Spinal cord (tissue), 10 donors: ENCODE results near the gene MNT. TPM values are rescaled to one million over a fixed set of nuclear protein-coding genes. Genes with fewer than 3 reads are reported as not detected.
A peak's percentile ranks its signal among the peaks of the same experiment; 100 is the strongest.

Experiments used
- DNase-seq, 6 donors: peaks; one replicate each; pipeline versions ENCODE4 v3.0.0 to v3.0.0-alpha.2; 2013 to 2015; ENCODE audit warnings: low spot score in 6 of 6, low read depth in 4 of 6
- H3K27ac ChIP-seq: one replicate; pipeline ENCODE4 v1.5.1; 2013; ENCODE audit warnings: low read depth, low read length, control low read depth
- H3K27me3 ChIP-seq: one replicate; pipeline ENCODE4 v1.6.1; 2013; ENCODE audit warnings: low read length; ENCODE audit not compliant: control insufficient read depth, insufficient read depth
- H3K36me3 ChIP-seq: one replicate; pipeline ENCODE4 v1.6.1; 2013; ENCODE audit warnings: low read length; ENCODE audit not compliant: control insufficient read depth, insufficient read depth
- H3K4me1 ChIP-seq: one replicate; pipeline ENCODE4 v1.6.1; 2013; ENCODE audit warnings: low read length; ENCODE audit not compliant: control insufficient read depth, insufficient read depth
- H3K4me3 ChIP-seq: one replicate; pipeline ENCODE4 v1.5.1; 2013; ENCODE audit warnings: low read depth, low read length, control low read depth
- H3K9me3 ChIP-seq: one replicate; pipeline ENCODE4 v1.6.1; 2013; ENCODE audit warnings: low read length; ENCODE audit not compliant: control insufficient read depth, insufficient read depth
- WGBS: methylation state at CpG from one replicate; pipeline ENCODE4 v1.1.5; 2013; ENCODE audit warnings: missing lambda C conversion rate; ENCODE audit not compliant: insufficient coverage; 5-methylcytosine and 5-hydroxymethylcytosine counted together
- polyA plus RNA-seq, 2 donors: library from polyadenylated mRNA; unstranded; fragments of 120-200 nt; gene quantifications; one replicate each; pipeline ENCODE4 v1.2.1, GENCODE V29; 2013; ENCODE audit not compliant: insufficient read length in 2 of 2
- total RNA-seq, 2 donors: library from RNA; depleted of rRNA in 1 of 2; stranded (reverse); fragments of 120-200 nt in 1 of 2; fragments of >200 nt in 1 of 2; gene quantifications; one replicate each; pipeline versions ENCODE4 v1.2.3 to v1.2.4, GENCODE V29; 2013 to 2014
- donor health status: healthy.

The MNT gene
- total and polyA plus RNA-seq, 4 donors: 6.2 to 34.0 (median 20.0) TPM

DNA sequence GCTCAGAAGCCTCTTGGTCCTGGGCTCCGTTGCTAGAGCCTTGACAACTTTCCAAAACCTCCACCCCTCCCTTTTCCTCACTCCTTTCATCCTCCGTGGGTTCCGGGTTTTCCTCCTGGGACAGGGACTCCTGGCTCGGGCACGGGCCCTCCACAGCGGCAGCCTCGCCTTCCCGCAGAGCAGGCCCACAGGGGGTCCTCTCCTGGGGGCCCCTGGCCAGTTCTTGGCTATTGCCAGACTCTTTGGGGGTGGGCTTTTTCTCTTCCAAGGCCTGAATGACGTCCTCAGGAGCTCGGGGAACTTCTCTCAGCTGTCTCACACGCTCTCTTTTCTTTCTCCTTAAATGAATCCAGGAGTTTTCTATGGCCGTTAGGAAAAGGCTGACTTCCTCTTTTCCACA is 19.3 kb upstream of the MNT start:
- peak in 1 of 6 donors; percentile 55 for DNase-seq
- H3K27me3 ChIP-seq: no peaks in the 10 kb centered on the region
- peaks cover 34% of the 10 kb centered on the region for H3K4me1 ChIP-seq
- H3K4me3 ChIP-seq: no peak overlapping the region
- no peaks in the 10 kb centered on the region for H3K9me3 ChIP-seq
- peaks cover 20% of the 10 kb centered on the region for H3K36me3 ChIP-seq
- H3K27ac ChIP-seq: peak overlapping the region; percentile 10
- WGBS: 51% methylated on average over 3 of the region's 12 CpGs

DNA sequence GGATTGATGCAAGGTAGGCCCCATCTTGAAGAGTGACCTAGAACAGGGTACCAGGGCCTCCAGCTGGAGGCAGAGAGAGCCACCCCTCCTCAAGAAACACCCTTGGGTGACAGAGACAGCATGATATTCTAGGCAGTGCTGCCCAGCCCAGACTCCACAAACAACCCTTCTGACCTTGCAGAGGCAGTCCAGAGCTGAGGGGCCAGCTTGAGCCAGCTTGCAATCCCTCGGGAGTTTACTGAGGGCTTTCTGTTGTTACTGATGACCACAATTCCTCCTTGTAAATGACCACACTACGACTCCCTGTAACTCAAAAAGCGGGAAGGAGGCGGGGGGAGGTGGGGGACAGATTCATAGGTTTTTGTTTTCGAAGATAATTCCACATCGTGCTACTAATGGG is 18.6 kb upstream of the MNT start:
- DNase-seq: no peak
- H3K27ac ChIP-seq: no peak overlapping the region

DNA sequence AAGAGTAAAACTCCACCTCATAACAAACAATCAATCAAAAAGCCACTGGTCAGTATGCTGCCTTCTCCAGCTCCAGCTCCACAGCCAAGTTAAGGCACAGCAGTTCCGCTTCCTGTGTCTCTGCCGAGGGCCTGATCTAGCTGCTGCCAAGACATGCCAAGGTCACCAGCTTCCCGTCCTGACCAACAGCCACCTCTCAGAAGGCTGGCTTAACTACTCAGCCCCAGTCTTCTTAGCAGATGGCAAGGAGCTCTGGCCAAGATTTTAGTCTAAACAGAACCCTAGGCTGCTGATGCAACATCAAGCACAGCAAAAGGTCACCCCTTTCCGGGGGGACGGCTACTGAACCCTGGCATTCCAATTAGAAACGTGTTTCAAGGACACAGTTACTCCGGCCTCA is 17.7 kb upstream of the MNT start:
- Histone ChIP-seq H3K9me3 (no peaks in the 10 kb centered on the region), H3K4me3 (no peak overlapping the region), H3K27me3 (no peaks in the 10 kb centered on the region), H3K4me1 (peaks cover 34% of the 10 kb centered on the region), H3K27ac (no peak overlapping the region), H3K36me3 (peaks cover 33% of the 10 kb centered on the region)
- peak in 1 of 6 donors; percentile 25 for DNase-seq
- WGBS: 76% methylated on average over 4 of the region's 7 CpGs

More for the DNA sequence above, 18.6 kb upstream of the MNT start:
- Histone ChIP-seq H3K36me3 (peaks cover 27% of the 10 kb centered on the region), H3K4me1 (peaks cover 34% of the 10 kb centered on the region), H3K4me3 (no peak overlapping the region), H3K27me3 (no peaks in the 10 kb centered on the region), H3K9me3 (no peaks in the 10 kb centered on the region)
- WGBS: no CpG with 5 or more reads among the region's 6 CpGs

DNA sequence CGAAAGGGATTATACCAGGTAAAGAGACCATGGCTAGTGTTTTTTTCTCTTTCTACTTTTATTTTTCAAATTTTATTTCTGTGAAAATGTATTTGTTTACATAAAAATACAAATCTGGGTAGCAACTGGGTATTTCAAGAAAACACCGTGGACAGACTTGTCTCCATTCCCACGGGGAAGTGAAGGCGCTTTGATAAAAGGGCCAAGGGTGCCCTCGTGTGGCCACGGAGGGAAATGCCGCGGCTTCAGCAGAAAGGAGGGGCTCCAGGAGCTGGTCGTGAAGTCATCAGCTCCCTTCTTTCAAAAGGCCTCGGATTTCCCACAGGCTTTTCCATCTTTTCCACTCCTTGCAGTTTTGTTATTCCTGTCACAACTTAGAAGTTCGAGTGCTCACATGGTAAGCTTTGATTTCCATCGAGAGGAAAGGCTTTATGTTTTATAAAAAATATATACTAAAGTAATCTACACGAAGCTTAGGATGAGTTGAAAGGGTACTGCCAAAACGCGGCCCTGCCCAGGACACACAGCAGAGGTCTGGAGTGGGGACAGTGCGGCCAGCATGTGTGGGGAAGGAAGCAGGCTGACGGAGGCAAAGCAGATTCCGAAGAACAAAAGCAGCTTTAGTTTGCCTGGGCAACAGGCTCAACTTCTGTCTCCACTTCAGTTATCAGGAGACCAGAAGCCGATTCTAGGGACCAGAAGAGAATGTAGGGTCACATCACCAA is 15.3 kb upstream of the MNT start:
- Histone ChIP-seq H3K27me3 (no peaks in the 10 kb centered on the region), H3K4me1 (peaks cover 48% of the 10 kb centered on the region), H3K27ac (peak overlapping the region; percentile 59), H3K9me3 (no peaks in the 10 kb centered on the region), H3K4me3 (no peak overlapping the region), H3K36me3 (peaks cover 41% of the 10 kb centered on the region)
- WGBS: 11% methylated on average over 12 of the region's 19 CpGs
- DNase-seq: peak in 5 of 6 donors; percentile 83 to 97 (median 89)

GRCh38 chr17:2415081-2415480 is 14.2 kb upstream of the MNT start:
- H3K4me1 ChIP-seq: peaks cover 42% of the 10 kb centered on the region
- 97% methylated on average over 7 of the region's 9 CpGs for WGBS
- no peak for DNase-seq
- no peak overlapping the region for H3K4me3 ChIP-seq
- no peaks in the 10 kb centered on the region for H3K27me3 ChIP-seq
- H3K9me3 ChIP-seq: no peaks in the 10 kb centered on the region
- no peak overlapping the region for H3K27ac ChIP-seq
- peaks cover 42% of the 10 kb centered on the region for H3K36me3 ChIP-seq

DNA sequence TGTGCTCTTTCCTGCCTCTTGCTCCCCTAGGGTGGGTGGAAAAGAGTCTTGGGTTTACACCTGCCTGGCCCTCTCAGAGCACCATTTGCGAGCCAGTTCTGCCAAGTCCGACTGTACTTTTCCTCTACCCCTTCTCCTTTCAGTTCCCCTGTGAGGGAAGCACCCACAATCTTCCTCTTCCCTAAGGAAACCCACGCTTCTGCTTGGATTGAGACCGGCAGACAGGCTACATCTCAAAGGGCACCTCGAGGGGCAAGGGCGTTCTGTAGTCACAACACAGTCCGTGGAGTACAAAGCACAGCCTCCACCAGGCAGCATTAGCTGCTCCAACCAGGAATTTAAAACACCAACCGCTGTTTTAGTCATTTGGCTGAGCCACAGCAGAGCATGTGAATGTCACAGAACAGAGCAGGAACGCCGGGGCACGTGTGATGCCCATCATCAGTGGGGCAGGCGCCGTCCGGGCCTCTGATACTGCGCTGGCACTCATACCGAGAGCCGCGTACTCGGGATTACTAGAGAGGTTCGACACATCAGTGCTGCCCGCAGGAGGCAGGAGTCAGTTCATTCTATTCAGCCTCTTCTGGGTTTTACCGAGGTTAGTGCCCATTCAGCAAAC is 13.7 kb upstream of the MNT start:
- Histone ChIP-seq H3K4me3 (no peak overlapping the region), H3K4me1 (peaks cover 37% of the 10 kb centered on the region), H3K9me3 (no peaks in the 10 kb centered on the region), H3K27ac (no peak overlapping the region), H3K27me3 (no peaks in the 10 kb centered on the region), H3K36me3 (peaks cover 36% of the 10 kb centered on the region)
- no peak for DNase-seq
- WGBS: 95% methylated on average over 22 of the region's 22 CpGs

- Histone ChIP-seq H3K4me3 (no peak overlapping the region), H3K27ac (peak overlapping the region; percentile 57), H3K27me3 (no peaks in the 10 kb centered on the region), H3K36me3 (peaks cover 27% of the 10 kb centered on the region), H3K4me1 (peaks cover 25% of the 10 kb centered on the region), H3K9me3 (no peaks in the 10 kb centered on the region)
- 7% methylated on average over 1 of the region's 2 CpGs for WGBS
- DNase-seq: peak in 3 of 6 donors; percentile 45 to 88 (median 64)
Observed at GRCh38 chr17:2412561-2413021, 11.7 kb upstream of the MNT start.

DNA sequence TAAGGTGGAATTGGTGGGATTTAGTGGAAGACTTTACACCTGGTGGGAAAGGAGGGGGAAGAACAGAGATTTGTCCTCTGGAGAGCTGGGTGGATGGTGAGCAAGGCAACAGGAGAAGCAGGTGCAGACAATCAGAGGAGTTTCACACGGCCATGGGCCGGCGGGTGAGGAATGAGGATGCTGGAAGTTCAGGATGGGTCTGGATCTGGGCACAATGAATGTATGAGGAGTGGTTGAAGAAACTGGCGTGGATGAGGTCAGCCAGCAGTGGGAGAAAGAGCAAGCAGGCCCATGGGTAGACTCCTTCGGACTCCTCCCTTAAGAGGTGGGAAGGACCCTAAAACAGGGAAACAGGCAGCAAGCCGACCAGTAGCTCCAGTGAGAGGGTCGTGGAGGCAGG is 10.1 kb upstream of the MNT start:
- Histone ChIP-seq H3K27ac (no peak overlapping the region), H3K4me1 (peaks cover 24% of the 10 kb centered on the region), H3K27me3 (no peaks in the 10 kb centered on the region), H3K36me3 (peaks cover 41% of the 10 kb centered on the region), H3K4me3 (no peak overlapping the region), H3K9me3 (no peaks in the 10 kb centered on the region)
- 95% methylated on average over 7 of the region's 7 CpGs for WGBS
- DNase-seq: no peak

DNA sequence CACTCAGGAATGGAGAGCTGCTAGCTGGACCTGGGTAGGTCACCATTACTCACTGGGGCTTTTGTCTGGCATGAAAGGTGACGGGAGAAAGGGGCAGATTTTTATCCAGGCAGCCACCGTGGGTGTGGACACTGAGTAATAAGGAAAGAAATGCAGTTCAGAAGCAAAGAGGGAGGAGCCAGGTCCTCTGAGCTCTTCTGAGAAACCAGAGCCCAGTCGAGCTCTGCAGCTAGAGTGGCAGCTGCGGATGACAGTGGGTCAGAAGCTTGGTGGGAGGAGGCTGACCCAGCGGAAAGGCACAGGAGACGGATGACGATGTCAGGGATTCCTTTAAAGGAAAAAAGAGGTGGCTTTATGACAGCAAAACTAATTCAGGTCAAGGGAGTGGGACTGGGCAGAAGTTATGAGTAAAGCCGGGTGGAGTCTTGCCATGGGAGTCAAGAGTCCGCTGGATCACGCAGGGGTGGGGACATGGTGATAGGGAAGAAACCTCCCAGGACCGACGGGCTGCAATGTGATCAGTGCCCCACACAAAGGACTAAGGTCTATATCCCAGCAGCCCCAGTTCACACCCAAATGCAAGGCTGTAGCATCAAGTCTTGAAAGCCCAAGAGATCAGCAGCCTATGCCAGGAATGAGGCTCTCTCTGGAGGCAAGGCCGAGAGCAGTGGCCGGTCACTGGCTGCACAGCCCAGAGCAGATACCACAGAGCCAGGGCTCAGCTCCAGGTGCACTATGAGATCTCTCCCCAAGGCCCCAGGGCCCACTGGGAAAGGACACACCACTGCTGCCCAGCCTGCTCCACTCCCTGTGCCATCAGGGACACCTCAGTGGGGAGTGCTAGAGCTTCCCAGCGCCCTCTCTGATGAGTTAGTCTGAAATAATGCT is 6.3 kb upstream of the MNT start:
- Histone ChIP-seq H3K4me3 (no peak overlapping the region), H3K4me1 (peaks cover 17% of the 10 kb centered on the region), H3K36me3 (peaks cover 21% of the 10 kb centered on the region), H3K9me3 (no peaks in the 10 kb centered on the region), H3K27ac (peak overlapping the region; percentile 52), H3K27me3 (no peaks in the 10 kb centered on the region)
- peak in 1 of 6 donors; percentile 39 for DNase-seq
- 62% methylated on average over 13 of the region's 15 CpGs for WGBS
